GM20000 (cell line): ENCODE results near the gene ADGRV1.

ENCODE experiments used
- DNase-seq: peaks from one replicate; pipeline ENCODE4 v3.0.0; 2012; ENCODE audit warnings: low spot score
- CTCF ChIP-seq: IDR thresholded peaks from 2 replicates; pipeline ENCODE4 v1.5.1; 2012; ENCODE audit warnings: mild to moderate bottlenecking, control low read depth; ENCODE audit errors: extremely low read depth, missing control alignments

The ADGRV1 gene

GRCh38 chr5:91188755-91189154 lies 630.2 kb downstream of the ADGRV1 start:
- no peak for TF ChIP-seq CTCF
- no peak for DNase-seq

GRCh38 chr5:91189480-91190313 lies 631.1 kb downstream of the ADGRV1 start:
- no peak for DNase-seq
- TF ChIP-seq CTCF: no peak

DNA sequence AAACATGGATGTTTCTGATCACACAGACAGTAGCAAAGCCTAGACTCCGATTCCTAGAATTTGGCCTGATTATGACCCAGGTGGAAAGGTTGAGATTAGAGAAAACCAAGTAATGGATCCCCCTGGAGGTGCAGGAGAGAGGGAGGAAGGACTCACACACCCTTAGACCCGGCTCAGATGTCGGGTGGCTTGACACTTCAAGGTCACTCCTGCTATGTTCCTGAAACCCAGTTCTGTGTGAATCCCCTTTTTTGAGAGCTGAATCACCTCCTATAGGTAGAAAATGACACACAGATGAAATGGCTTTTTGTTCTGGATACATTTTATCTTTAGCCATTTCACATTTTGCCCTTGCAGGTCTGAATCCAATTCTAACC lies 631.7 kb downstream of the ADGRV1 start:
- no peak for DNase-seq
- no peak for TF ChIP-seq CTCF

DNA sequence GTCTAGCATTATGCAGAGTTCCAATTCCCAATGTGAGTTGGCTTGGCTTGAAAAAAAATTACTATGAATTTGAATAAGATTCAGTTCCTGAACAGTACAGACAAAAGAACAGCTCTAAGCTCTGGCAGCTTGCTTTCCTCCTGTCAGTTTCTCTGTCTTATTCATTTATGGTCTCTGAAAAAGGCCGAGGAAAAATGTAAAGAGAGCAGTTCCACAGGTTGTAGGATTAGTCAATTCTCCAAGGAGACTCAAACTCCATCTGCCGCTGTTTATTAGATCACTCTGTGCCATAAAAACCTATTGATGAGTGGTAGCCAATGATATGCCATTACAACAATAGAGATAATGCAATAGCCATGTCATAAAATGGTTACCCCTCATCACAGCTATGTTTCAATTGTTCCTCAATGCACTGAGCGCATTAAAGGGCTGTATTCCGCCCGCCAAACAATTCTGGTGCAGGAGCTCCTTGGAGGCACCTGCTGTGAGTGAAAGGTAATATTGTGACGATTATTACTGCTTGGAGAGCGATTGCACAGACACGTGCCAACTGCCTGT lies 636.3 kb downstream of the ADGRV1 start:
- TF ChIP-seq CTCF: no peak
- no peak for DNase-seq

DNA sequence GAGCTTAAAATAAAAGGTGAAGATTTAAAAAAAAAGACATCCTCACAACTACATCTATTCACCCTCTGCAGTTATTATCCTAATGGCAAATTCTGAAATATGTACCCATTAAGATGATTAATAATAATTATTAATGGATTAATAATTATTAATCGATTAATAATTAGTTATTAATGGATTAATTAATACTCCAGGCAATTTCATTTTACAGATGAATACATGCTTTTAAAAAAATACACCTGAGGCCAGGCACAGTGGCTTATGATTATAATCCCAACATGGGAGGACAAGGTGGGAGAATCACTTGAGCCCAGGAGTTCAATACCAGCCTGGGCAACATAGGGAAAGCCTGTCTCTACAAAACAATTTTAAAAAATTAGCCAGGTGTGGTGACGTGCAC lies 642.1 kb downstream of the ADGRV1 start:
- no peak for DNase-seq
- TF ChIP-seq CTCF: no peak

GRCh38 chr5:91206103-91206502 lies 647.5 kb downstream of the ADGRV1 start:
- TF ChIP-seq CTCF: no peak
- no peak for DNase-seq

- no peak for DNase-seq
- no peak for TF ChIP-seq CTCF
These were observed 648.1 kb downstream of the ADGRV1 start for GRCh38 chr5:91206734-91207133.
